Subcutaneous abdominal adipose tissue (tissue), 5 donors: ENCODE results near the gene CD8B.
"Not testable (repeated sequence)": the region's sequence is repeated elsewhere in the genome, so short reads cannot be mapped to it uniquely, and the experiment has no call there.

Experiments used
- H3K27ac ChIP-seq: one replicate; pipeline ENCODE4 v1.7.0; 2013; ENCODE audit warnings: low read depth, mild to moderate bottlenecking, inconsistent platforms, low read length, moderate library complexity
- H3K27me3 ChIP-seq, 5 donors: one replicate each; pipeline ENCODE4 v1.7.0; 2013; ENCODE audit warnings: low read length in 5 of 5, inconsistent platforms in 1 of 5; ENCODE audit not compliant: control insufficient read depth in 5 of 5, insufficient read depth in 4 of 5
- H3K36me3 ChIP-seq, 5 donors: one replicate each; pipeline ENCODE4 v1.7.0; 2013; ENCODE audit warnings: low read length in 5 of 5; ENCODE audit not compliant: control insufficient read depth in 5 of 5, insufficient read depth in 5 of 5
- H3K4me1 ChIP-seq, 5 donors: one replicate each; pipeline ENCODE4 v1.7.0; 2013; ENCODE audit warnings: low read length in 5 of 5, mild to moderate bottlenecking in 3 of 5, moderate library complexity in 1 of 5; ENCODE audit not compliant: control insufficient read depth in 5 of 5, insufficient read depth in 5 of 5
- H3K4me3 ChIP-seq, 5 donors: one replicate each; pipeline ENCODE4 v1.7.0; 2013; ENCODE audit warnings: low read length in 5 of 5, low read depth in 1 of 5
- H3K9ac ChIP-seq, 5 donors: one replicate each; pipeline ENCODE4 v1.7.0; 2013; ENCODE audit warnings: low read length in 5 of 5, mild to moderate bottlenecking in 4 of 5, moderate library complexity in 3 of 5
- H3K9me3 ChIP-seq, 5 donors: one replicate each; pipeline ENCODE4 v1.7.0; 2013; ENCODE audit warnings: low read length in 5 of 5; ENCODE audit not compliant: control insufficient read depth in 5 of 5
- donor health status: healthy.
- donor health status: healthy.
- donor health status: healthy.
- donor health status: healthy.
- donor health status: healthy.

The CD8B gene

GRCh38 chr2:86861175-86861574 is 511 bp downstream of the CD8B start:
- H3K27me3 ChIP-seq, H3K9ac ChIP-seq, H3K9me3 ChIP-seq, H3K27ac ChIP-seq, H3K4me1 ChIP-seq, H3K36me3 ChIP-seq: not testable (repeated sequence)
- H3K4me3 ChIP-seq, result peak overlapping the region in 1 of 5 donors; percentile 2

GRCh38 chr2:86860573-86860972 is 1.1 kb downstream of the CD8B start:
- not testable (repeated sequence) for H3K27ac ChIP-seq, H3K9ac ChIP-seq, H3K4me3 ChIP-seq, H3K27me3 ChIP-seq, H3K36me3 ChIP-seq, H3K4me1 ChIP-seq, H3K9me3 ChIP-seq

DNA sequence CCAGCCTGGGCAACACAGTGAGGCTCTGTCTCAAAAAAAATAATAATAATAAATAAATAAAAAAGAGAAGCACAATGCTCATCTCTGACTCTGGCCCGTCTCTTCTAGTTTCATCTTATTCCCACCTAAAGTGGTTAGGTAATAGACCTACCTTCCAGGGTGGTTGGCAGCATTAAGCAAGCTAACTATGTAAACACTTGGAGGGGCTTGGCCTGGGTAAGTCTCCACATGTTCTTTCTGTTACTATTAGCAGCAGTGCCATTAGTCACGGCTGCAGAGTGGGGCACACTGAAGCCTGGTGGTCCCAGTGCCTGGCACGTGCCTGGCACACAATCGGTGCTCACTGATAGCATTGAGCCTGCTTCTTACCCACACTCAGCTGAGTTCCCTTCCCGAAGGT is 4.0 kb downstream of the CD8B start:
- H3K27me3 ChIP-seq, H3K9ac ChIP-seq, H3K4me3 ChIP-seq, H3K36me3 ChIP-seq, H3K27ac ChIP-seq, H3K4me1 ChIP-seq, H3K9me3 ChIP-seq: not testable (repeated sequence)

- H3K4me1 ChIP-seq, H3K27me3 ChIP-seq, H3K4me3 ChIP-seq, H3K36me3 ChIP-seq, H3K27ac ChIP-seq, H3K9me3 ChIP-seq, H3K9ac ChIP-seq: not testable (repeated sequence)
Measured at GRCh38 chr2:86856498-86856897, 5.2 kb downstream of the CD8B start.

DNA sequence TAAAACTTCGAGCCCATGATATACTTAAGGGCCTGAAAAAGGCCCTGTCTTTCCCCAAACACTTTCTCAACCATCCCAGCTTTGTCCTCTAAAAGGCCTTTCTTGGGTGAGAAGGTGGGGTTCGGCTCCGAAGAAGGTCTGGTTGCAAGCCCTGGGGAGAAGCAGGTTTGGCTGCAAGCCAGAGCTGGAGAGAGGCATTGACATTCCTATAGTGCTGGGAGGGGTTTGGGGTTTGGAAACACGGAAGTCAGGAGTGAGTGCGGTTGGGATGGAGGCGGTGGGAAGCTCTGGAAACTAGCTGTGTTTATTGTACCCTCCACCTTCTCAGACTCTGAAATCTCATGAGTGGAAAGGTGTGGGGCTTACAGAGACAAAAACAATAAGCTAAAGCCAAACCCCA is 5.7 kb downstream of the CD8B start:
- not testable (repeated sequence) for H3K9me3 ChIP-seq, H3K27ac ChIP-seq, H3K36me3 ChIP-seq

GRCh38 chr2:86851581-86851980 is 10.1 kb downstream of the CD8B start:
- H3K9me3 ChIP-seq, result not testable (repeated sequence)

More for the DNA sequence above, 5.7 kb downstream of the CD8B start:
- not testable (repeated sequence) for H3K9ac ChIP-seq, H3K4me1 ChIP-seq, H3K4me3 ChIP-seq, H3K27me3 ChIP-seq

DNA sequence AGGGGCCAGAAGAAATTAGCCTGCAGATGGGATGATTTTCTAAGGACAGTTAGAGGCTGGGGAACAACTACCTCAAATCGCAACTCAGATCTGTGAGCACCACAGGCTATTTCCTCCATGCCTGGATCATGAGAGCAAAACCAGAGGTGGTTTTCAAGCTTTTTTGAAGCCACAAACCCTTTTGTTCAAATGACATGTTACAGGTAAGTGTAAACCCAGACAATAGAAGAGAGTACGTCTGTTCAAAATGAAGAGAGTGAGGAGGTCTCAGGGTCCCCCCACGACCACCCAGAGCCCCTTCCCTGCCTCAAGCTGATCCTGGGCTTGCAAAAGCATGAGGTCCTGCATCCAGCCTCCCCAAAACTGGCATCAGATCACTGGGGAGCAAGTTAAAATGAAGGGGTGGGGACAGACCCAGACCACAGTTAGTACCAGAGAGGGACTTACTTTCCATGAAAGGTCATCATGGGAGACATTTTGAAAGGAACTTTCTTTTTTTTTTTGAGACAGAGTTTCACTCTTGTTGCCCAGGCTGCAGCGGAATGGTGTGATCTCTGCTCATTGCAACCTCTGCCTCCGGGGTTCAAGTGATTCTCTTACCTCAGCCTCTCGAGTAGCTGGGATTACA is 19.0 kb downstream of the CD8B start:
- not testable (repeated sequence) for H3K4me1 ChIP-seq, H3K27me3 ChIP-seq, H3K36me3 ChIP-seq, H3K9me3 ChIP-seq, H3K4me3 ChIP-seq, H3K9ac ChIP-seq, H3K27ac ChIP-seq

More at GRCh38 chr2:86851581-86851980, 10.1 kb downstream of the CD8B start:
- not testable (repeated sequence) for H3K4me1 ChIP-seq, H3K27me3 ChIP-seq, H3K4me3 ChIP-seq, H3K36me3 ChIP-seq, H3K9ac ChIP-seq, H3K27ac ChIP-seq

DNA sequence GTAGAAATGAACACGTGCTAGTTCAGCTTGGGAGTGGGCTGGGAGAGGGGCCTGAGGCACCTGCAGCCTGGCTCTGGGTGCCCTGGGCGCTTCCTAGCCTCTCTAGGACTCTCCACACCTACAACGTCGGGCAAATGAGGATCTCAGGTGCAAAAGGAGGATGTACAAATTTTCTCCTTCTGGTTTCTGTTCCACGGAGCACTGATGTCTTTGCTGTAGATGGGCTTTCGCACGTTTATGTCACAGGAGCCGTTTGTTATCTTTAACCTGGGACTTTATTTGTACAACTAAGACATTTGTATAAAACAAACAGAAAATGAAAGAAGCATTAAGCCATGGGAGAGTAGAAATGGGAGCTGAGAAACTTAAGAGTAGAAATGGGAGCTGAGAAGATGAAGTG is 20.4 kb downstream of the CD8B start:
- H3K27ac ChIP-seq, H3K4me1 ChIP-seq, H3K27me3 ChIP-seq, H3K36me3 ChIP-seq, H3K9me3 ChIP-seq, H3K4me3 ChIP-seq, H3K9ac ChIP-seq: not testable (repeated sequence)

DNA sequence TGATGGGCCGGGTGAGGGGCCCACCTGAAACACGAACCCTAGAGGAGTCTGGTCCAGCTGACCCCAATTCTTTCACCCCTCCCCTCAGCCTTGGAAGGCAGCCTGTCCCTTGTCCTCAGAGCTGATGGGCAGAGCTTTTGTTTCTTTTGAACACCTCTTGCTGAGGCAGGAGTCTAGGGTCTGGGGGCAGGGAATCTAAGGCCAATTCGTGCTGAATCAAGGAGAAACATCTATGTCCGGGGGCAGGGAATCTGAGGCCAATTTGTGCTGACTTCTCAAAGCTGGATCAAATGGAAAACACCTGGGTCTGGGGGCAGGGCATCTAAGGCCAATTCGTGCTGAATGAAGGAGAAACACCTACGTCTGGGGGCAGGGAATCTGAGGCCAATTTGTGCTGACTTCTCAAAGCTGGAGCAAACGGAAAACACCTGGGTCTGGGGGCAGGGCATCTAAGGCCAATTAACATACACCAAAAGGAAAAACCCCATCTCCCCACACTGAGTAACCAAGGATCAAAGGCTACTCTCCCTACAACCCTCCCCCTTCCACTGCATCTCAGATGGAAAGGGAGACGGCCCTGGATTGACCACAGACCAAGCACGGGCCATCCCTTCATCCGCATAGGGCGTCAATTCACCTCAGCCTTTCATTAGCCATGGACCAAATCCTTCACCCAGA is 21.7 kb downstream of the CD8B start:
- H3K27me3 ChIP-seq, H3K9me3 ChIP-seq, H3K36me3 ChIP-seq, H3K27ac ChIP-seq, H3K9ac ChIP-seq, H3K4me1 ChIP-seq, H3K4me3 ChIP-seq: not testable (repeated sequence)

GRCh38 chr2:86839455-86839854 is 22.2 kb downstream of the CD8B start:
- not testable (repeated sequence) for H3K9ac ChIP-seq, H3K36me3 ChIP-seq, H3K9me3 ChIP-seq, H3K4me1 ChIP-seq, H3K4me3 ChIP-seq, H3K27me3 ChIP-seq, H3K27ac ChIP-seq

- H3K36me3 ChIP-seq, H3K9ac ChIP-seq, H3K4me1 ChIP-seq, H3K9me3 ChIP-seq, H3K27me3 ChIP-seq, H3K27ac ChIP-seq, H3K4me3 ChIP-seq: not testable (repeated sequence)
Measured at GRCh38 chr2:86837714-86838113, 24.0 kb downstream of the CD8B start.
